ENCODE measurements around the gene SLC6A14.

The SLC6A14 gene

DNA sequence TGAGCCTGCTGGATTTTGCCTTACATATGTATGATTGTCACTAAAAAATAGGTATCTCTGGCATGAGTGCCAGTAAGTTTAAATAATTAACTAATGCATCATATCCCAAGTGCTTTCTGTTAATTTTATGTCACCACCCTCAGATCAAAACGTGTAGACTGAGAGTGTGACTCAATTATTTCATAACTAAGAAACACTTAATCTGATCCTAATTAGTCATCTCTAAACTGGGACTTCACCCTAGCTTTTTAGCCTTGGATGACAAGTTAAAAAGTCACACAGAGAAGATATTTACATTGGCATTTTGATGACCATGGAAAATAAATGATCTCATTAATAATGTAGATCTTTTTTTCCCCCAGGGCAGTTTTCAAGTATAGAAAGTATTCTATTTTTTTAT is 23.1 kb upstream of the SLC6A14 start:
- no peak overlapping the region for H4K91ac ChIP-seq (ENCODE audit: low read length)
- H3K9me3 ChIP-seq (ENCODE audit: control insufficient read depth, low read length) = no peaks in the 10 kb centered on the region
- H3K4me2 ChIP-seq (ENCODE audit: low read length, poor library complexity, severe bottlenecking) = no peak overlapping the region
- H3K4me3 ChIP-seq (ENCODE audit: insufficient read depth in 1 of 2, low read depth in 1 of 2, low read length in 2 of 2) = no peak overlapping the region
- no peak overlapping the region for H2AK5ac ChIP-seq (ENCODE audit: low read length, severe bottlenecking)
- H3K4ac ChIP-seq (ENCODE audit: low read depth in 1 of 2, low read length in 2 of 2) = no peak overlapping the region
- no peak overlapping the region for H2BK12ac ChIP-seq (ENCODE audit: low read length in 2 of 2)
- H2AFZ ChIP-seq (ENCODE audit: low read depth, low read length) = no peak overlapping the region
- no peak overlapping the region for H4K8ac ChIP-seq (ENCODE audit: low read length)
- H3K4me1 ChIP-seq (ENCODE audit: control insufficient read depth, insufficient read depth, low read depth, low read length) = no peaks in the 10 kb centered on the region
- H3K27ac ChIP-seq (ENCODE audit: low read length, poor library complexity, severe bottlenecking) = no peak overlapping the region
- no peak overlapping the region for H2BK120ac ChIP-seq (ENCODE audit: low read depth, low read length)
- H3K36me3 ChIP-seq (ENCODE audit: control insufficient read depth in 1 of 2, insufficient read depth in 2 of 2, low read depth in 1 of 2, low read length in 2 of 2) = no peaks in the 10 kb centered on the region
- no peak overlapping the region for H2BK5ac ChIP-seq (ENCODE audit: low read depth, low read length, poor library complexity, severe bottlenecking)
- WGBS = no CpG with 5 or more reads among the region's 1 CpG
- no peaks in the 10 kb centered on the region for H3K27me3 ChIP-seq (ENCODE audit: control insufficient read depth in 1 of 2, insufficient read depth in 1 of 2, low read length in 2 of 2)
- no peak overlapping the region for H3K14ac ChIP-seq (ENCODE audit: low read length in 2 of 2)
- no peak overlapping the region for H2BK15ac ChIP-seq (ENCODE audit: low read depth, poor library complexity, severe bottlenecking)
- no peaks in the 10 kb centered on the region for H3K79me1 ChIP-seq (replicated peaks; ENCODE audit: low read length, poor library complexity, severe bottlenecking)
- DNase-seq = no peak
- no peak overlapping the region for H3K9ac ChIP-seq (ENCODE audit: low read length)
- no peak overlapping the region for H3K23ac ChIP-seq (ENCODE audit: low read length in 2 of 2)
- H3K18ac ChIP-seq (ENCODE audit: low read depth in 1 of 2, low read length in 2 of 2) = no peak overlapping the region

- Histone ChIP-seq H4K8ac (ENCODE audit: low read length) (no peak overlapping the region), H3K4me1 (ENCODE audit: control insufficient read depth, insufficient read depth, low read depth, low read length) (no peaks in the 10 kb centered on the region), H3K27ac (ENCODE audit: low read length, poor library complexity, severe bottlenecking) (no peak overlapping the region), H3K36me3 (ENCODE audit: control insufficient read depth in 1 of 2, insufficient read depth in 2 of 2, low read depth in 1 of 2, low read length in 2 of 2) (no peaks in the 10 kb centered on the region), H3K9ac (ENCODE audit: low read length) (no peak overlapping the region), H2AK5ac (ENCODE audit: low read length, severe bottlenecking) (no peak overlapping the region), H3K4me2 (ENCODE audit: low read length, poor library complexity, severe bottlenecking) (no peak overlapping the region), H3K79me1 (replicated peaks; ENCODE audit: low read length, poor library complexity, severe bottlenecking) (no peaks in the 10 kb centered on the region), H2BK120ac (ENCODE audit: low read depth, low read length) (no peak overlapping the region), H2BK15ac (ENCODE audit: low read depth, poor library complexity, severe bottlenecking) (no peak overlapping the region), H3K4ac (ENCODE audit: low read depth in 1 of 2, low read length in 2 of 2) (no peak overlapping the region), H2AFZ (ENCODE audit: low read depth, low read length) (no peak overlapping the region), H3K14ac (ENCODE audit: low read length in 2 of 2) (no peak overlapping the region), H3K27me3 (ENCODE audit: control insufficient read depth in 1 of 2, insufficient read depth in 1 of 2, low read length in 2 of 2) (no peaks in the 10 kb centered on the region), H4K91ac (ENCODE audit: low read length) (no peak overlapping the region), H3K4me3 (ENCODE audit: insufficient read depth in 1 of 2, low read depth in 1 of 2, low read length in 2 of 2) (no peak overlapping the region), H3K23ac (ENCODE audit: low read length in 2 of 2) (no peak overlapping the region), H2BK12ac (ENCODE audit: low read length in 2 of 2) (no peak overlapping the region), H3K18ac (ENCODE audit: low read depth in 1 of 2, low read length in 2 of 2) (no peak overlapping the region), H3K9me3 (ENCODE audit: control insufficient read depth, low read length) (no peaks in the 10 kb centered on the region), H2BK5ac (ENCODE audit: low read depth, low read length, poor library complexity, severe bottlenecking) (no peak overlapping the region)
- no CpG with 5 or more reads among the region's 1 CpG for WGBS
- no peak for DNase-seq
Measured at GRCh38 chrX:116417214-116417613, 19.2 kb upstream of the SLC6A14 start.

GRCh38 chrX:116417968-116418367 is 18.4 kb upstream of the SLC6A14 start:
- Histone ChIP-seq H2BK15ac (ENCODE audit: low read depth, poor library complexity, severe bottlenecking) (no peak overlapping the region), H3K4me1 (ENCODE audit: control insufficient read depth, insufficient read depth, low read depth, low read length) (no peaks in the 10 kb centered on the region)

GRCh38 chrX:116427978-116428377 is 8.4 kb upstream of the SLC6A14 start:
- Histone ChIP-seq H3K4ac (ENCODE audit: low read depth in 1 of 2, low read length in 2 of 2) (no peak overlapping the region), H3K18ac (ENCODE audit: low read depth in 1 of 2, low read length in 2 of 2) (no peak overlapping the region), H3K4me1 (ENCODE audit: control insufficient read depth, insufficient read depth, low read depth, low read length) (no peaks in the 10 kb centered on the region), H3K14ac (ENCODE audit: low read length in 2 of 2) (no peak overlapping the region), H3K27me3 (ENCODE audit: control insufficient read depth in 1 of 2, insufficient read depth in 1 of 2, low read length in 2 of 2) (peaks cover 0 to 3% of the 10 kb centered on the region in 2 experiments), H3K4me2 (ENCODE audit: low read length, poor library complexity, severe bottlenecking) (no peak overlapping the region), H2AK5ac (ENCODE audit: low read length, severe bottlenecking) (no peak overlapping the region), H4K8ac (ENCODE audit: low read length) (no peak overlapping the region), H2BK15ac (ENCODE audit: low read depth, poor library complexity, severe bottlenecking) (no peak overlapping the region), H4K91ac (ENCODE audit: low read length) (no peak overlapping the region), H3K27ac (ENCODE audit: low read length, poor library complexity, severe bottlenecking) (no peak overlapping the region), H3K23ac (ENCODE audit: low read length in 2 of 2) (no peak overlapping the region), H2BK5ac (ENCODE audit: low read depth, low read length, poor library complexity, severe bottlenecking) (no peak overlapping the region), H2BK12ac (ENCODE audit: low read length in 2 of 2) (no peak overlapping the region), H3K9ac (ENCODE audit: low read length) (no peak overlapping the region), H3K4me3 (ENCODE audit: insufficient read depth in 1 of 2, low read depth in 1 of 2, low read length in 2 of 2) (no peak overlapping the region), H3K9me3 (ENCODE audit: control insufficient read depth, low read length) (no peaks in the 10 kb centered on the region), H2BK120ac (ENCODE audit: low read depth, low read length) (no peak overlapping the region), H3K36me3 (ENCODE audit: control insufficient read depth in 1 of 2, insufficient read depth in 2 of 2, low read depth in 1 of 2, low read length in 2 of 2) (no peaks in the 10 kb centered on the region), H3K79me1 (replicated peaks; ENCODE audit: low read length, poor library complexity, severe bottlenecking) (no peaks in the 10 kb centered on the region), H2AFZ (ENCODE audit: low read depth, low read length) (no peak overlapping the region)
- 100% methylated on average over 3 of the region's 3 CpGs for WGBS
- no peak for DNase-seq

More at GRCh38 chrX:116417968-116418367, 18.4 kb upstream of the SLC6A14 start:
- Histone ChIP-seq H3K4me2 (ENCODE audit: low read length, poor library complexity, severe bottlenecking) (no peak overlapping the region), H2BK120ac (ENCODE audit: low read depth, low read length) (no peak overlapping the region), H3K4ac (ENCODE audit: low read depth in 1 of 2, low read length in 2 of 2) (no peak overlapping the region), H3K27me3 (ENCODE audit: control insufficient read depth in 1 of 2, insufficient read depth in 1 of 2, low read length in 2 of 2) (no peaks in the 10 kb centered on the region), H2AFZ (ENCODE audit: low read depth, low read length) (no peak overlapping the region), H2AK5ac (ENCODE audit: low read length, severe bottlenecking) (no peak overlapping the region), H3K14ac (ENCODE audit: low read length in 2 of 2) (no peak overlapping the region), H2BK12ac (ENCODE audit: low read length in 2 of 2) (no peak overlapping the region), H3K23ac (ENCODE audit: low read length in 2 of 2) (no peak overlapping the region), H4K91ac (ENCODE audit: low read length) (no peak overlapping the region), H4K8ac (ENCODE audit: low read length) (no peak overlapping the region), H3K18ac (ENCODE audit: low read depth in 1 of 2, low read length in 2 of 2) (no peak overlapping the region), H2BK5ac (ENCODE audit: low read depth, low read length, poor library complexity, severe bottlenecking) (no peak overlapping the region), H3K4me3 (ENCODE audit: insufficient read depth in 1 of 2, low read depth in 1 of 2, low read length in 2 of 2) (no peak overlapping the region), H3K36me3 (ENCODE audit: control insufficient read depth in 1 of 2, insufficient read depth in 2 of 2, low read depth in 1 of 2, low read length in 2 of 2) (no peaks in the 10 kb centered on the region), H3K9ac (ENCODE audit: low read length) (no peak overlapping the region), H3K79me1 (replicated peaks; ENCODE audit: low read length, poor library complexity, severe bottlenecking) (no peaks in the 10 kb centered on the region), H3K27ac (ENCODE audit: low read length, poor library complexity, severe bottlenecking) (no peak overlapping the region), H3K9me3 (ENCODE audit: control insufficient read depth, low read length) (no peaks in the 10 kb centered on the region)
- DNase-seq = no peak
- no CpG with 5 or more reads among the region's 4 CpGs for WGBS

All from mesenchymal stem cell (in vitro differentiated cells and primary cell).